K562 (cell line): Measurements from ENCODE around the gene ZNF785. TPM values are rescaled to one million over a fixed set of nuclear protein-coding genes. Genes with fewer than 3 reads are reported as not detected.

Experiments used
- CBX3 ChIP-seq, 2 experiments: IDR thresholded peaks; 1 replicate in 1 of 2; 2 replicates in 1 of 2; pipeline ENCODE4 v1.6.1; 2012; ENCODE audit warnings: inconsistent platforms in 2 of 2, low read length in 2 of 2, borderline replicate concordance in 1 of 2, control low read depth in 1 of 2
- E2F5 ChIP-seq: sonication (generic); formaldehyde crosslinking; IDR thresholded peaks from 2 replicates; pipeline ENCODE4 v1.8.0; 2022; ENCODE audit warnings: mild to moderate bottlenecking, missing genetic modification reagents
- ELF1 ChIP-seq: fragments of 200-800 bp; sonication (Bioruptor generic); IDR thresholded peaks from 2 replicates; pipeline ENCODE4 v1.6.1; 2016; ENCODE audit warnings: missing genetic modification characterization, missing compliant biosample characterization
- NFIC ChIP-seq: fragments of 450-650 bp; IDR thresholded peaks from 2 replicates; pipeline ENCODE4 v1.6.1; 2017; ENCODE audit warnings: mild to moderate bottlenecking, inconsistent platforms
- POLR2G ChIP-seq: fragments of 200-400 bp; formaldehyde crosslinking; IDR thresholded peaks from 2 replicates; pipeline ENCODE4 v1.6.1; 2017; ENCODE audit warnings: low read depth, mild to moderate bottlenecking, antibody characterized with exemption, low read length, moderate library complexity
- RAD51 ChIP-seq: fragments of 450-650 bp; IDR thresholded peaks from 2 replicates; pipeline ENCODE4 v1.7.1; 2016; ENCODE audit warnings: low read depth, mild to moderate bottlenecking, borderline replicate concordance
- THRB ChIP-seq: fragments of 450-650 bp; formaldehyde crosslinking; conservative IDR thresholded peaks from 2 replicates; pipeline ENCODE4 v1.4.0; 2022; ENCODE audit warnings: mild to moderate bottlenecking, missing genetic modification characterization
- ZNF133 ChIP-seq: fragments of 250-450 bp; sonication (Bioruptor Pico); IDR thresholded peaks from 2 replicates; pipeline ENCODE4 v1.4.0; 2020; ENCODE audit warnings: mild to moderate bottlenecking
- ZNF140 ChIP-seq: fragments of 250-450 bp; sonication (Bioruptor Pico); IDR thresholded peaks from 2 replicates; pipeline ENCODE4 v1.8.0; 2021; ENCODE audit warnings: moderate library complexity, mild to moderate bottlenecking, inconsistent platforms
- ZNF395 ChIP-seq: fragments of 200-800 bp; sonication (Bioruptor generic); IDR thresholded peaks from 2 replicates; pipeline ENCODE4 v1.6.1; 2017; ENCODE audit warnings: missing genetic modification characterization, missing compliant biosample characterization
- polyA plus RNA-seq, 8 experiments: library from polyadenylated mRNA; depleted of rRNA in 4 of 8; stranded (reverse) in 5 of 8; unstranded in 3 of 8; fragments of >200 nt; fragmentation: Nextera tagmentation in 2 of 8; fragmentation: Illumina TruSeq in 1 of 8; extraction: Ambion mirVana in 2 of 8; extraction: Trizol in 1 of 8; gene quantifications; 2 replicates each; pipeline versions ENCODE4 v1.2.1 to v1.2.3, GENCODE V29; 2011 to 2014; ENCODE audit warnings: inconsistent platforms in 1 of 8, missing spikeins in 1 of 8
- total RNA-seq, 7 experiments: library from RNA; depleted of rRNA in 6 of 7; stranded (reverse); fragments of >200 nt in 6 of 7; fragmentation: Illumina TruSeq in 2 of 7; extraction: Trizol in 2 of 7; gene quantifications; 2 replicates each; pipeline versions ENCODE4 v1.2.1 to v1.2.3, GENCODE V29; 2011 to 2021; ENCODE audit warnings: low replicate concordance in 1 of 7
- TF ChIP-seq, protein P1 (sequence below): sonication (generic); formaldehyde crosslinking; IDR thresholded peaks from 2 replicates; pipeline ENCODE4 v1.8.0; 2023; ENCODE audit warnings: mild to moderate bottlenecking, missing genetic modification reagents
- TF ChIP-seq, protein P2 (sequence below), 2 experiments: fragments of 450-650 bp; IDR thresholded peaks; 2 replicates each; pipeline ENCODE4 v1.6.1; 2018; ENCODE audit warnings: mild to moderate bottlenecking in 2 of 2, low read depth in 1 of 2; ENCODE audit not compliant: partially characterized antibody in 2 of 2

The ZNF785 gene
- total and polyA plus RNA-seq, 9 of the 15 experiments (the other 6 are each of a cell fraction or from before 2014, with no cell fraction given): 0.64 to 11.0 (median 6.4) TPM

DNA sequence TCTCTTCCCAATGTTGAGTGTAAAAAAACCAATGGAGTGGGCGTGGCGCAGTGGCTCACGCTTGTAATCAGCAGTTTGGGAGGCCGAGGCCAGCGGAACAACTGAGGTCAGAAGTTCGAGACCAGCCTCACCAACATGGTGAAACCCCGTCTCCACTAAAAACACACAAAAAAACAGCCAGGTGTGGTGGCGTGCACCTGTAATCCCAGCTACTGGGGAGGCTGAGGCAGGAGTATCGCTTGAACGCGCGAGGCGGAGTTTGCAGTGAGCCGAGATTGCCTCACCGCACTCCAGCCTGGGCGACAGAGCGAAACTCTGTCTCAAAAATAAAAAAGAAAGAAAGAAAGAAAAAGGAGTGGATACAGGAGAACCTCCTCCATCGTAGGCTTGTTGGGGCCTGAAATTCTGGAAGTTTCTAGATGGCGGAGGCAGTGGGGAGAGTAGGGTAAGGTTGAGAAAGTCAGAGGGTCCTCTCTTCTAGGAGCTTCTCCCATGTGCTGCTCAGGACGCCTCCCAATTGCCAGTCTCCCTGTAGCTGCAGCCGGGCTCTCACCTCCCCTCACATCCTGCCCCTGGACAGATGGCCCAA lies 26.6 kb downstream of the ZNF785 start (continued):
- TF ChIP-seq ZNF395 (CRISPR knock-in tag): peak; percentile 58; the same call in 1 of the 2 replicates
- TF ChIP-seq NFIC: 0 out of 2 replicates have a peak, but pooled peaks have one; percentile 13
- no peak for TF ChIP-seq E2F5 (CRISPR knock-in tag)
- no peak for TF ChIP-seq ZNF133 (CRISPR knock-in tag)
- TF ChIP-seq CBX3 (IDR thresholded peaks at IDR 0.05; ENCODE audit: borderline replicate concordance in 1 of 2, low read length in 2 of 2): no peak
- TF ChIP-seq, protein P1, sequence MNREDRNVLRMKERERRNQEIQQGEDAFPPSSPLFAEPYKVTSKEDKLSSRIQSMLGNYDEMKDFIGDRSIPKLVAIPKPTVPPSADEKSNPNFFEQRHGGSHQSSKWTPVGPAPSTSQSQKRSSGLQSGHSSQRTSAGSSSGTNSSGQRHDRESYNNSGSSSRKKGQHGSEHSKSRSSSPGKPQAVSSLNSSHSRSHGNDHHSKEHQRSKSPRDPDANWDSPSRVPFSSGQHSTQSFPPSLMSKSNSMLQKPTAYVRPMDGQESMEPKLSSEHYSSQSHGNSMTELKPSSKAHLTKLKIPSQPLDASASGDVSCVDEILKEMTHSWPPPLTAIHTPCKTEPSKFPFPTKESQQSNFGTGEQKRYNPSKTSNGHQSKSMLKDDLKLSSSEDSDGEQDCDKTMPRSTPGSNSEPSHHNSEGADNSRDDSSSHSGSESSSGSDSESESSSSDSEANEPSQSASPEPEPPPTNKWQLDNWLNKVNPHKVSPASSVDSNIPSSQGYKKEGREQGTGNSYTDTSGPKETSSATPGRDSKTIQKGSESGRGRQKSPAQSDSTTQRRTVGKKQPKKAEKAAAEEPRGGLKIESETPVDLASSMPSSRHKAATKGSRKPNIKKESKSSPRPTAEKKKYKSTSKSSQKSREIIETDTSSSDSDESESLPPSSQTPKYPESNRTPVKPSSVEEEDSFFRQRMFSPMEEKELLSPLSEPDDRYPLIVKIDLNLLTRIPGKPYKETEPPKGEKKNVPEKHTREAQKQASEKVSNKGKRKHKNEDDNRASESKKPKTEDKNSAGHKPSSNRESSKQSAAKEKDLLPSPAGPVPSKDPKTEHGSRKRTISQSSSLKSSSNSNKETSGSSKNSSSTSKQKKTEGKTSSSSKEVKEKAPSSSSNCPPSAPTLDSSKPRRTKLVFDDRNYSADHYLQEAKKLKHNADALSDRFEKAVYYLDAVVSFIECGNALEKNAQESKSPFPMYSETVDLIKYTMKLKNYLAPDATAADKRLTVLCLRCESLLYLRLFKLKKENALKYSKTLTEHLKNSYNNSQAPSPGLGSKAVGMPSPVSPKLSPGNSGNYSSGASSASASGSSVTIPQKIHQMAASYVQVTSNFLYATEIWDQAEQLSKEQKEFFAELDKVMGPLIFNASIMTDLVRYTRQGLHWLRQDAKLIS (CRISPR knock-in tag): no peak; the same call in none of the 2 replicates
- no peak for TF ChIP-seq POLR2G
- no peak for TF ChIP-seq ZNF140 (CRISPR knock-in tag)
- no peak for TF ChIP-seq RAD51
- peak; percentile 29; the same call in 1 of the 2 replicates for TF ChIP-seq ELF1 (tag)
- TF ChIP-seq THRB (CRISPR knock-in tag): 0 out of 2 replicates have a peak, but pooled peaks have one; percentile 29
- TF ChIP-seq, protein P2, sequence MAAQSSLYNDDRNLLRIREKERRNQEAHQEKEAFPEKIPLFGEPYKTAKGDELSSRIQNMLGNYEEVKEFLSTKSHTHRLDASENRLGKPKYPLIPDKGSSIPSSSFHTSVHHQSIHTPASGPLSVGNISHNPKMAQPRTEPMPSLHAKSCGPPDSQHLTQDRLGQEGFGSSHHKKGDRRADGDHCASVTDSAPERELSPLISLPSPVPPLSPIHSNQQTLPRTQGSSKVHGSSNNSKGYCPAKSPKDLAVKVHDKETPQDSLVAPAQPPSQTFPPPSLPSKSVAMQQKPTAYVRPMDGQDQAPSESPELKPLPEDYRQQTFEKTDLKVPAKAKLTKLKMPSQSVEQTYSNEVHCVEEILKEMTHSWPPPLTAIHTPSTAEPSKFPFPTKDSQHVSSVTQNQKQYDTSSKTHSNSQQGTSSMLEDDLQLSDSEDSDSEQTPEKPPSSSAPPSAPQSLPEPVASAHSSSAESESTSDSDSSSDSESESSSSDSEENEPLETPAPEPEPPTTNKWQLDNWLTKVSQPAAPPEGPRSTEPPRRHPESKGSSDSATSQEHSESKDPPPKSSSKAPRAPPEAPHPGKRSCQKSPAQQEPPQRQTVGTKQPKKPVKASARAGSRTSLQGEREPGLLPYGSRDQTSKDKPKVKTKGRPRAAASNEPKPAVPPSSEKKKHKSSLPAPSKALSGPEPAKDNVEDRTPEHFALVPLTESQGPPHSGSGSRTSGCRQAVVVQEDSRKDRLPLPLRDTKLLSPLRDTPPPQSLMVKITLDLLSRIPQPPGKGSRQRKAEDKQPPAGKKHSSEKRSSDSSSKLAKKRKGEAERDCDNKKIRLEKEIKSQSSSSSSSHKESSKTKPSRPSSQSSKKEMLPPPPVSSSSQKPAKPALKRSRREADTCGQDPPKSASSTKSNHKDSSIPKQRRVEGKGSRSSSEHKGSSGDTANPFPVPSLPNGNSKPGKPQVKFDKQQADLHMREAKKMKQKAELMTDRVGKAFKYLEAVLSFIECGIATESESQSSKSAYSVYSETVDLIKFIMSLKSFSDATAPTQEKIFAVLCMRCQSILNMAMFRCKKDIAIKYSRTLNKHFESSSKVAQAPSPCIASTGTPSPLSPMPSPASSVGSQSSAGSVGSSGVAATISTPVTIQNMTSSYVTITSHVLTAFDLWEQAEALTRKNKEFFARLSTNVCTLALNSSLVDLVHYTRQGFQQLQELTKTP (IDR thresholded peaks at IDR 0.05; ENCODE audit: low read depth in 1 of 2, partially characterized antibody in 2 of 2): peak in 1 of 2 experiments; percentile 33
